Measurements from ENCODE around the gene MED14. TPM values are rescaled to one million over a fixed set of nuclear protein-coding genes. Genes with fewer than 3 reads are reported as not detected.

Gene MED14
- total and polyA plus RNA-seq, 4 donors = 5.9 to 52.0 (median 34.6) TPM

DNA sequence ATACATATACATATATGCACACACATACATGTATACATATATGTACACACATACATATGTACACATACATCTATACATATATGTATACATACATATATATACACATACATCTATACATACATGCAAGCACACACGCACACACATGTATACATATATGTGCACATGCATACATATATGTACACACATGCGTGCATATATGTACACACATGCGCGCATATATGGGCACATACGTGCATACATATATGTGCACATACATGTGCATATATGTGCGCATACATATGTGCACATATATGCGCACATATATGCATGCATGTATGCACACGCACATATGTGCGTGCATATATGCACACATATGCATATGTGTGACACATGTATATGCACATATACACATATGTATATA is 119.4 kb downstream of the MED14 start:
- Histone ChIP-seq H3K4me1 (ENCODE audit: control insufficient read depth in 1 of 2, insufficient read depth in 2 of 2, low read length in 2 of 2) (no peaks in the 10 kb centered on the region), H3K27me3 (ENCODE audit: control insufficient read depth in 1 of 2, insufficient read depth in 2 of 2, low read length in 1 of 2) (no peaks in the 10 kb centered on the region), H3K4me3 (ENCODE audit: low read length in 2 of 2) (no peak overlapping the region), H3K9me3 (ENCODE audit: control insufficient read depth, low read length) (no peaks in the 10 kb centered on the region), H3K36me3 (ENCODE audit: control insufficient read depth in 1 of 2, insufficient read depth in 2 of 2, low read length in 1 of 2) (no peaks in the 10 kb centered on the region), H3K27ac (ENCODE audit: low read depth in 1 of 2, low read length in 2 of 2) (no peak overlapping the region)
- intact Hi-C loops (cut with DNase I) = no loop called here
- WGBS, 2 donors = 76 to 80% methylated on average over 9 of the region's 9 CpGs
- ATAC-seq (ENCODE audit: low FRiP score) (no peak), DNase-seq (no peak)

- no peaks in the 10 kb centered on the region for H3K36me3 ChIP-seq (ENCODE audit: control insufficient read depth in 1 of 2, insufficient read depth in 2 of 2, low read length in 1 of 2)
- 59 to 65% methylated on average over 4 of the region's 4 CpGs for WGBS, 2 donors
- no peaks in the 10 kb centered on the region for H3K9me3 ChIP-seq (ENCODE audit: control insufficient read depth, low read length)
- H3K27ac ChIP-seq (ENCODE audit: low read depth in 1 of 2, low read length in 2 of 2) = no peak overlapping the region
- no peak for DNase-seq
- no peak overlapping the region for H3K4me3 ChIP-seq (ENCODE audit: low read length in 2 of 2)
- H3K4me1 ChIP-seq (ENCODE audit: control insufficient read depth in 1 of 2, insufficient read depth in 2 of 2, low read length in 2 of 2) = no peaks in the 10 kb centered on the region
- H3K27me3 ChIP-seq (ENCODE audit: control insufficient read depth in 1 of 2, insufficient read depth in 2 of 2, low read length in 1 of 2) = no peaks in the 10 kb centered on the region
- intact Hi-C loops (cut with DNase I) = no loop called here
- ATAC-seq (ENCODE audit: low FRiP score) = no peak
Observed at GRCh38 chrX:40612511-40612910, 122.8 kb downstream of the MED14 start.

DNA sequence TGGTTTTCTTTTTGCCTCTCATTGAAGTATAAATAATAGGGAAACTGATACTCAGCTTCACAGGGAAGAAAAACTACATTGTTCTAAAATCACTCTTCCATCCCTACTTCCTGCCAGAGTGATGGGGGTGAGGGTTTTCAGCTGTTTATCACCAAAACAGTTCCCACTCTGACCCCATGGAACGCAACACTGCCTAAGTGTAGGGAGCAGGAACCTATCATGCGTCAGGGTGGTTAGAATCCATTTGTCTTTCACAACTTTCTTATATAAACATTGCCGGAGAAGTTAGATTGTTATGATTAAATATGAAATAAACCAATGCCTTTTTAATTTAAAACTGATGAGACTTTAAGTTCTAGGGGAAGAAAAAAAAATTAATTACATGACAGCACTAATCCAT is 128.0 kb downstream of the MED14 start:
- H3K36me3 ChIP-seq (ENCODE audit: control insufficient read depth in 1 of 2, insufficient read depth in 2 of 2, low read length in 1 of 2) = no peaks in the 10 kb centered on the region
- H3K9me3 ChIP-seq (ENCODE audit: control insufficient read depth, low read length) = no peaks in the 10 kb centered on the region
- intact Hi-C loops (cut with DNase I) = no loop called here
- H3K4me1 ChIP-seq (ENCODE audit: control insufficient read depth in 1 of 2, insufficient read depth in 2 of 2, low read length in 2 of 2) = no peaks in the 10 kb centered on the region
- WGBS, 2 donors = 62 to 75% methylated on average over 3 of the region's 3 CpGs
- no peak overlapping the region for H3K4me3 ChIP-seq (ENCODE audit: low read length in 2 of 2)
- H3K27ac ChIP-seq (ENCODE audit: low read depth in 1 of 2, low read length in 2 of 2) = no peak overlapping the region
- no peak for DNase-seq
- no peak for ATAC-seq (ENCODE audit: low FRiP score)
- no peaks in the 10 kb centered on the region for H3K27me3 ChIP-seq (ENCODE audit: control insufficient read depth in 1 of 2, insufficient read depth in 2 of 2, low read length in 1 of 2)

- ATAC-seq (ENCODE audit: low FRiP score) = no peak
- Histone ChIP-seq H3K36me3 (ENCODE audit: control insufficient read depth in 1 of 2, insufficient read depth in 2 of 2, low read length in 1 of 2) (no peaks in the 10 kb centered on the region), H3K9me3 (ENCODE audit: control insufficient read depth, low read length) (no peaks in the 10 kb centered on the region), H3K27me3 (ENCODE audit: control insufficient read depth in 1 of 2, insufficient read depth in 2 of 2, low read length in 1 of 2) (no peaks in the 10 kb centered on the region), H3K4me3 (ENCODE audit: low read length in 2 of 2) (no peak overlapping the region), H3K27ac (ENCODE audit: low read depth in 1 of 2, low read length in 2 of 2) (no peak overlapping the region), H3K4me1 (ENCODE audit: control insufficient read depth in 1 of 2, insufficient read depth in 2 of 2, low read length in 2 of 2) (no peaks in the 10 kb centered on the region)
- DNase-seq = no peak
- 88 to 97% methylated on average over 6 of the region's 6 CpGs for WGBS, 2 donors
- intact Hi-C loops (cut with DNase I) = no loop called here
Observed at GRCh38 chrX:40603446-40603845, 131.9 kb downstream of the MED14 start.

Other genes with a start within 250 kb of the MED14 start
- 100 to 1,000 TPM; 117 to 127 TPM for gene ATP6AP2, start 154.6 kb downstream of the MED14 start, total RNA-seq
- 100 to 1,000 TPM; 103 to 145 TPM for gene ATP6AP2, start 154.6 kb downstream of the MED14 start, polyA plus RNA-seq
- gene MPC1L, start 112.1 kb downstream of the MED14 start, total RNA-seq = not detected
- not detected for gene MPC1L, start 112.1 kb downstream of the MED14 start, polyA plus RNA-seq
- 10 to 100 TPM; 11.1 to 13.2 TPM for gene CXorf38, start 88.0 kb downstream of the MED14 start, total RNA-seq
- 1 to 10 TPM; 7.0 to 7.1 TPM for gene CXorf38, start 88.0 kb downstream of the MED14 start, polyA plus RNA-seq